ENCODE measurements around the gene RNU4-1. TPM values are rescaled to one million over a fixed set of nuclear protein-coding genes. Genes with fewer than 3 reads are reported as not detected.

Gene RNU4-1
- total and polyA plus RNA-seq, 10 donors = under 0.01 to 7,358 (median 2,736) TPM; not detected in 4

- 25 to 38% (median 30%) methylated on average over 8 of the region's 8 CpGs for WGBS, 5 donors
- Histone ChIP-seq H3K4me3 (peak overlapping the region in 3 of 8 donors; percentile 13 to 91 (median 75)), H3K4me1 (peaks cover 21 to 73% (median 55%) of the 10 kb centered on the region in 6 donors), H3K27me3 (replicated peaks in 1 of 7) (peaks cover 0 to 47% (median 0%) of the 10 kb centered on the region in 7 donors), H3K36me3 (peaks cover 0 to 1% (median 0%) of the 10 kb centered on the region in 6 donors), H3K27ac (peak overlapping the region in 3 of 8 donors; percentile 32 to 45 (median 35)), H3K9me3 (no peaks in the 10 kb centered on the region)
- no peak for DNase-seq
- TF ChIP-seq POLR2AphosphoS5 (IDR thresholded peaks at IDR 0.05) = no peak
- peak in 1 of 11 experiments; percentile 46 for TF ChIP-seq CTCF (IDR thresholded peaks at IDR 0.05 in 8 of 11, conservative IDR thresholded peaks at IDR 0.05 in 3 of 11)
- TF ChIP-seq POLR2A (IDR thresholded peaks at IDR 0.05) = no peak
- intact Hi-C loops (cut with DNase I; ENCODE audit: low total_unique reads) = loop anchor here (10.0 kb wide), 1 partner anchor 52 kb away; no protein-coding TSS in a partner anchor
Observed at GRCh38 chr12:120266180-120266870, 26.7 kb downstream of the RNU4-1 start.

GRCh38 chr12:120265473-120266179 lies 27.4 kb downstream of the RNU4-1 start, which contains the start of gene PXN:
Gene PXN, minus strand, starts transcription at chr12:120265730. Its CDS starts 101 bp downstream, at chr12:120265629.
- 2 to 5% (median 3%) methylated on average over 18 to 81 of the region's 81 CpGs for WGBS, 5 donors
- Histone ChIP-seq H3K4me3 (peak within 1 kb of the TSS; percentile 61 to 93 (median 74)), H3K27ac (peak within 1 kb of the TSS; percentile 72 to 97 (median 94)), H3K27me3 (replicated peaks in 1 of 7) (peaks cover 0 to 40% (median 0%) of the 10 kb centered on the region in 7 donors), H3K9me3 (no peaks in the 10 kb centered on the region), H3K36me3 (peaks cover 0 to 7% (median 0%) of the 10 kb centered on the region in 6 donors), H3K4me1 (peaks cover 21 to 80% (median 62%) of the 10 kb centered on the region in 6 donors)
- peak; percentile 97 for DNase-seq
- TF ChIP-seq POLR2AphosphoS5 (IDR thresholded peaks at IDR 0.05) (peak; percentile 68 to 85 (median 79)), POLR2A (IDR thresholded peaks at IDR 0.05) (no peak), CTCF (IDR thresholded peaks at IDR 0.05 in 8 of 11, conservative IDR thresholded peaks at IDR 0.05 in 3 of 11) (peak; percentile 76 to 97 (median 94))
- intact Hi-C loops (cut with DNase I; ENCODE audit: low total_unique reads) = loop anchor here (10.0 kb wide), 1 partner anchor 51 kb away; no protein-coding TSS in a partner anchor

GRCh38 chr12:120264904-120265472 lies 28.0 kb downstream of the RNU4-1 start:
- H3K4me3 ChIP-seq = peak overlapping the region; percentile 61 to 93 (median 74)
- peaks cover 0 to 14% (median 0%) of the 10 kb centered on the region in 6 donors for H3K36me3 ChIP-seq
- H3K27me3 ChIP-seq (replicated peaks in 1 of 7) = peaks cover 0 to 33% (median 0%) of the 10 kb centered on the region in 7 donors
- peak overlapping the region; percentile 72 to 97 (median 94) for H3K27ac ChIP-seq
- H3K4me1 ChIP-seq = peaks cover 21 to 86% (median 68%) of the 10 kb centered on the region in 6 donors
- intact Hi-C loops (cut with DNase I; ENCODE audit: low total_unique reads) = loop anchor here (10.0 kb wide), 1 partner anchor 50 kb away; no protein-coding TSS in a partner anchor
- no peak for TF ChIP-seq CTCF (IDR thresholded peaks at IDR 0.05 in 8 of 11, conservative IDR thresholded peaks at IDR 0.05 in 3 of 11)
- no peak for TF ChIP-seq POLR2AphosphoS5 (IDR thresholded peaks at IDR 0.05)
- TF ChIP-seq POLR2A (IDR thresholded peaks at IDR 0.05) = no peak
- no peak for DNase-seq
- H3K9me3 ChIP-seq = no peaks in the 10 kb centered on the region
- whole genome bisulfite sequencing, 5 donors = 1 to 6% (median 2%) methylated on average over 14 to 29 of the region's 29 CpGs
